Left lung (tissue), 10 donors: ENCODE results near the gene LRRC14B. TPM values are rescaled to one million over a fixed set of nuclear protein-coding genes. Genes with fewer than 3 reads are reported as not detected.
"Not testable (repeated sequence)": the region's sequence is repeated elsewhere in the genome, so short reads cannot be mapped to it uniquely, and the experiment has no call there.

Experiments used
- ATAC-seq: fragments of 200-7000 bp; cut with Tn5 transposase; one replicate; pipeline ENCODE4 v1.9.1; 2020; ENCODE audit warnings: moderate library complexity
- DNase-seq, 4 donors: peaks; one replicate each; pipeline ENCODE4 v3.0.0-alpha.2; 2013 to 2020
- H3K27ac ChIP-seq, 2 donors: fragments of 200-600 bp; sonication (generic) in 1 of 2; one replicate each; pipeline versions ENCODE4 v1.5.0 to v1.8.0; 2020 to 2021
- H3K27me3 ChIP-seq, 2 donors: fragments of 200-600 bp; sonication (generic) in 1 of 2; one replicate each; pipeline versions ENCODE4 v1.5.0 to v1.8.0; 2020 to 2021
- H3K36me3 ChIP-seq, 2 donors: fragments of 200-600 bp; sonication (generic) in 1 of 2; one replicate each; pipeline versions ENCODE4 v1.5.0 to v1.8.0; 2020 to 2021
- H3K4me1 ChIP-seq, 2 donors: fragments of 200-600 bp; one replicate each; pipeline ENCODE4 v1.8.0; 2021
- H3K4me3 ChIP-seq, 2 donors: fragments of 200-600 bp; sonication (generic) in 1 of 2; one replicate each; pipeline versions ENCODE4 v1.5.0 to v1.8.0; 2020 to 2021; ENCODE audit warnings: mild to moderate bottlenecking in 1 of 2
- H3K9me3 ChIP-seq, 2 donors: fragments of 200-600 bp; sonication (generic) in 1 of 2; one replicate each; pipeline versions ENCODE4 v1.5.0 to v1.8.0; 2020 to 2021
- intact Hi-C, 2 donors: fragments of 100-400 bp; cut with DNase I; formaldehyde crosslinking; loops; one replicate each; pipeline versions ENCODE4 v1.11.2 to v1.14.2; 2022
- polyA plus RNA-seq, 6 donors: library from polyadenylated mRNA; unstranded; fragments of 120-200 nt; gene quantifications; one replicate each; pipeline ENCODE4 v1.2.1, GENCODE V29; 2013; ENCODE audit not compliant: insufficient read length in 6 of 6
- total RNA-seq, 2 donors: library from RNA; stranded (reverse); fragmentation: NEBNext Ultra II Directional; extraction: Animal tissue kit (Norgen Biotek cat#: 25700); gene quantifications; one replicate each; pipeline ENCODE4 v1.2.1, GENCODE V29; 2021
- TF ChIP-seq, protein P1 (sequence below), 2 donors: fragments of 200-600 bp; sonication (generic) in 1 of 2; IDR thresholded peaks; one replicate each; pipeline versions ENCODE4 v1.5.0 to v1.8.0; 2021; ENCODE audit warnings: antibody characterized with exemption in 2 of 2
- donor health status: DM: no; HTN: yes; CAD: no.
- donor health status: DM: no; HTN: no; CAD: no.

The LRRC14B gene
- total and polyA plus RNA-seq, 8 donors, result 0.08 to 0.14 (median 0.11) TPM; not detected in 3

DNA sequence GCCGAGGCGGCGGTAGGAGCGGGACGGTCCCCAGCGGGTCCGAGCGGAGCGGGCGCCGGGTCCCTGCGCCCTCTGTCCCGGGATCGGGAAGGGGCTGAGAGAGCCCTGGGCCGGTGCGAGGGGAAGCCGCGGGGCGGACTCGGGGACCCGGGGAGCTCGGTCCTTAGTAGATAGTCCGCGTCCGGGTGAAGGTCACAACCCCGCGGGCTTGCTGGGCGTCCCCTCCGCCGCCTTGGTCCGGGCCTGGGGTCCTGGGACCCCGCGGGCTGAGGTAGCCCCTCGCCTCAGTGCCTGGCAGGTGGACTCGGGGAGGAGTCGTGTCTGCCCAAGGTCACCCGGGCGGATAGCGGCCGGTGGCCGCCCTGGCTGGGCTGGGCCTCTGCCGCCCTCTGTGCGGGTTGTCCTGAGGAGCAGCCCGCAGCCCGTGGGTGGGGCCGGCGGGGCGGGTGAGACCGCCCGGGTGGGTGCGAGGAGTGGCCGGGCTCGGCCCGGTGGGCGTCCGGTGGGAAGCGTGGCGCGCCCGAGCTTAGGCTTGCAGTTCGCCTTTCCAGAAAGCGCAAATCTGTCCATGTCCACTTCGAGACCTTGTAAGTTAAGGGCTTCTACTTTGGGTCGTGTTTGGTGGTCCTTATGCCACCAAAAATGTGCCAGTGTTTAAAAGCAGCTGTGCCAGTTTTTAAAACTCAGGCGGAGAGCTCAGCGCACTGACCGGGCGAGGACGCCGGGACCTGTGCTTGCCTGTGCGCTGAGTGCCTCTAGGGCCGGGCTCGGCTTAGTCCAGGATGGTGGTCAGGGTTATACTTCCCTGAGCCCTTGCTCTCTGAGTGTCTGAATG is 27.4 kb downstream of the LRRC14B start:
- peaks cover 0 to 50% of the 10 kb centered on the region in 2 donors for H3K4me1 ChIP-seq
- TF ChIP-seq, protein P1, sequence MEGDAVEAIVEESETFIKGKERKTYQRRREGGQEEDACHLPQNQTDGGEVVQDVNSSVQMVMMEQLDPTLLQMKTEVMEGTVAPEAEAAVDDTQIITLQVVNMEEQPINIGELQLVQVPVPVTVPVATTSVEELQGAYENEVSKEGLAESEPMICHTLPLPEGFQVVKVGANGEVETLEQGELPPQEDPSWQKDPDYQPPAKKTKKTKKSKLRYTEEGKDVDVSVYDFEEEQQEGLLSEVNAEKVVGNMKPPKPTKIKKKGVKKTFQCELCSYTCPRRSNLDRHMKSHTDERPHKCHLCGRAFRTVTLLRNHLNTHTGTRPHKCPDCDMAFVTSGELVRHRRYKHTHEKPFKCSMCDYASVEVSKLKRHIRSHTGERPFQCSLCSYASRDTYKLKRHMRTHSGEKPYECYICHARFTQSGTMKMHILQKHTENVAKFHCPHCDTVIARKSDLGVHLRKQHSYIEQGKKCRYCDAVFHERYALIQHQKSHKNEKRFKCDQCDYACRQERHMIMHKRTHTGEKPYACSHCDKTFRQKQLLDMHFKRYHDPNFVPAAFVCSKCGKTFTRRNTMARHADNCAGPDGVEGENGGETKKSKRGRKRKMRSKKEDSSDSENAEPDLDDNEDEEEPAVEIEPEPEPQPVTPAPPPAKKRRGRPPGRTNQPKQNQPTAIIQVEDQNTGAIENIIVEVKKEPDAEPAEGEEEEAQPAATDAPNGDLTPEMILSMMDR (IDR thresholded peaks at IDR 0.05), result no peak
- H3K9me3 ChIP-seq, result no peaks in the 10 kb centered on the region
- H3K27ac ChIP-seq, result peak overlapping the region; percentile 83
- intact Hi-C loops, result no loop called here
- H3K27me3 ChIP-seq, result no peaks in the 10 kb centered on the region
- DNase-seq (peak; percentile 11 to 87 (median 32)), ATAC-seq (peak; percentile 68)
- peak overlapping the region; percentile 87 to 96 for H3K4me3 ChIP-seq
- H3K36me3 ChIP-seq, result no peaks in the 10 kb centered on the region

DNA sequence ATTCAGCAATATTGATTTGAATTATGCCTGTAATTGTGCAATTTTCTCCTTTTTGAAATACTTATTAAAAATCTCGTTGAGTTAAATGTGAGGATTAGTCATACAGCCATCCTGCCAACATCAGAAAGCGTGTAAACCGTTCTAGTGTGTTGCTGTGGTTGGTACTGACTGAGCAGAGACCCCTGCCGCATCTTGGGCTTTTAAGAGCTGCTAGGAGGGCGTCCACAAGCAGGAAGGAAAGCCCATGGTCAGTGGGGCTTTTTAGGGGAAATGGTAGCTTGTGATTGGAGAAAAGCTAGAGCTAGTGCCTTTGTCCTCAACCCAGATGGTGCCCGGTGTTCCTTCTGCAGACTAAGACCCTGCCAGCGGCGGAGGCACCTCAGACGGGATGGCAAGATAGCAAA is 28.2 kb downstream of the LRRC14B start:
- Histone ChIP-seq H3K4me3 (peak overlapping the region; percentile 87 to 96), H3K27me3 (no peaks in the 10 kb centered on the region), H3K36me3 (peaks cover 0 to 7% of the 10 kb centered on the region in 2 donors), H3K9me3 (no peaks in the 10 kb centered on the region), H3K4me1 (peaks cover 0 to 50% of the 10 kb centered on the region in 2 donors), H3K27ac (peak overlapping the region; percentile 83)
- intact Hi-C loops, result no loop called here
- ATAC-seq (no peak), DNase-seq (peak in 1 of 4 donors; percentile 6)
- TF ChIP-seq, protein P1 (IDR thresholded peaks at IDR 0.05), result no peak

DNA sequence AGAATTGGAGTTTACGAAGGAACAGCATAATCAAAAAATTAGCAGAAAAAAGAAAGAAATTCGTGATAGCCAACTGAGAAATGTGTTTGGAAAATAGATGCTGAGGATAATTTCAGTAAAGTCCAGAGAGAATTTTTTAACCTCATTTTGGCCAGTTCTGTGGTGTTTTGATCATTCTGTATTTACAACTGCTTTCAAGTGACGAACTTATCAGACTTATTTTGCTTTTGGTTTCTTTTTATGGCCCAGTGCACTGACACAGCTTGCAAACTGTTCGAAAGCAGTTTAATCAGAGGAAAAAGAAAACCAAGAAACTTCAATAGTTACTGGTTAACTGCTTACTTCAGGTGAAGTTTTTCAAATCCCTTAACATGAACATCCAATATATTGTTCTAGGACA is 28.7 kb downstream of the LRRC14B start:
- Histone ChIP-seq H3K4me3 (peak overlapping the region; percentile 87 to 96), H3K4me1 (peaks cover 0 to 48% of the 10 kb centered on the region in 2 donors), H3K36me3 (peaks cover 0 to 12% of the 10 kb centered on the region in 2 donors), H3K27me3 (no peaks in the 10 kb centered on the region), H3K27ac (peak overlapping the region; percentile 83), H3K9me3 (no peaks in the 10 kb centered on the region)
- intact Hi-C loops, result no loop called here
- ATAC-seq (no peak), DNase-seq (no peak)
- TF ChIP-seq, protein P1 (IDR thresholded peaks at IDR 0.05), result no peak

DNA sequence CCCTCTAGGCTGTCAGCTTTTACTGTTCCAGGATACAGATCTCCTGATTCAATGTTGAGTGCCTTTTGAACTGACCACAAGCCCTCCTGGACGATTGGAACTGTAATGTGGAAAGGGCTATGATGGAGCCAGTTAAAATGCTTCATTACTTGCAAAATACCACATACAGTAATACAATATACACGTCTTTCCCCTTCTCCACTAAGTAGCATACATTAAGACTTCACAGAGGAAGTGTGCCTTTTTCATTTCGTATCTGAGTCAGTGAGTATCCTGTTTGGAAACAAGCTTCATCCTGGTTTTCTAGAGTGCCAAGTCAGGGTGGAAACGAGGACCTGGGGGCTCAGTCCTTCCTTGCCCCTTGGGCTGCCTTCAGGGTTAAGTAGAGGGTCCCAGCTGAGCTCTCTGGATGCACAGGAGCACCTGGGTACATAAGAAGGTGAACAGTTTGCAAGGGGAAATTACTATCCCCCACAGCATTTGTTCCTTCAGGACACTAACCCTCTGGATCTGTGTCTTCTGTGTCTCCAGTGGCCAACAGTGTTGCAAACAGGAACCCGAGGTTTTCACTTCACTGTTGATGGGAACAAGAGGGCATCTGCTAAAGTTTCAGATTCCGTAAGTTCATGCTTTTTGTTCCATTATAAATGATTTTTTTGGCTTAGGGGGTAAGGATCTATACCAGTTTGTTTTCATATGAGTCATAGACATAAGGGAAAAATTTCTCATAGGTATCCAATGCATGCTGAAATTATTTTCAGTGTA is 31.8 kb downstream of the LRRC14B start:
- H3K9me3 ChIP-seq, H3K4me3 ChIP-seq, DNase-seq, H3K27ac ChIP-seq, ATAC-seq, intact Hi-C loops, H3K27me3 ChIP-seq: not testable (repeated sequence)
- H3K36me3 ChIP-seq, result peaks cover 0 to 44% of the 10 kb centered on the region in 2 donors
- peaks cover 0 to 39% of the 10 kb centered on the region in 2 donors for H3K4me1 ChIP-seq

DNA sequence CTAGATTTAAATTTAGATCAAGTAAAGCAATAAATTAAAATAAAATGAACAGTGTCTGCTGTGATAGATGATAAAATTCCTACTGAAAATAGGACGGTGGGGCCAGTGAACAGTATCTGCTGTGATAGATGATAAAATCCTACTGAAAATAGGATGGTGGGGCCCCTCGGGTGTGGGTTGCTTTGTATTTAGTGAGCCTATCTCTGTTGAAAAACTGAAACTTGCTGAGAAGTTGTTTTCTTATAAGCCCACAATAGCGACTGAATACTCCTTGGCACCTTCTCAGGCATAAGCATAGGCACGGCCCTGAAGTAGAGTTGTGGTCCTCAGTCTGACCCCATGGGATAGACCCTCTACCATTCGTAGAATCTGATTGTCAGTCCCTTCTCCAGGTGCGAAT is 32.5 kb downstream of the LRRC14B start:
- peaks cover 0 to 50% of the 10 kb centered on the region in 2 donors for H3K36me3 ChIP-seq
- DNase-seq (no peak), ATAC-seq (no peak)
- no peaks in the 10 kb centered on the region for H3K27me3 ChIP-seq
- peaks cover 0 to 39% of the 10 kb centered on the region in 2 donors for H3K4me1 ChIP-seq
- intact Hi-C loops, result no loop called here
- TF ChIP-seq, protein P1 (IDR thresholded peaks at IDR 0.05), result no peak
- H3K27ac ChIP-seq, result no peak overlapping the region
- no peaks in the 10 kb centered on the region for H3K9me3 ChIP-seq
- H3K4me3 ChIP-seq, result no peak overlapping the region
